ENCODE results near the gene CACNA1B. TPM values are rescaled to one million over a fixed set of nuclear protein-coding genes. Genes with fewer than 3 reads are reported as not detected.

Gene CACNA1B
- total RNA-seq, 2 donors from 2014 or later = 3.6 to 7.9 TPM

DNA sequence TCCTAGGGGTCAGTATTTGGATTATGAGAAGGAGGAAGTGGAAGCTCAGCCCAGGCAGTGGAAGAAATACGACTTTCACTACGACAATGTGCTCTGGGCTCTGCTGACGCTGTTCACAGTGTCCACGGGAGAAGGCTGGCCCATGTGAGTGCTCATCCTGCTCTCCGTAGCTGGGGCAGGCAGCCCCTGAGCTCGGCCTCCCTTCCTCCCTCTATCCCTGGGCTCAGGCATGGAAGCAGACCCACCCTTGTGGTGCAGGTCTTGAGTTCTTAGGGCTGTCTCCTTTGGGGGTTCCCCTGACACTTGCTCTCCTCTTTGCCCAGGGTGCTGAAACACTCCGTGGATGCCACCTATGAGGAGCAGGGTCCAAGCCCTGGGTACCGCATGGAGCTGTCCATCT, 180.1 kb downstream of the CACNA1B start:
- no peaks in the 10 kb centered on the region for H3K4me1 Mint-ChIP-seq
- Histone ChIP-seq H3K27me3 (ENCODE audit: control insufficient read depth, insufficient read depth, low read length, poor library complexity, severe bottlenecking) (no peaks in the 10 kb centered on the region), H3K36me3 (ENCODE audit: control insufficient read depth, insufficient read depth, low read length) (no peaks in the 10 kb centered on the region), H3K9me3 (ENCODE audit: control insufficient read depth, low read length) (peaks cover 31% of the 10 kb centered on the region), H3K4me1 (ENCODE audit: control insufficient read depth, insufficient read depth, low read length) (no peaks in the 10 kb centered on the region), H3K27ac (ENCODE audit: low read depth, low read length) (no peak overlapping the region), H3K4me3 (ENCODE audit: low read length) (no peak overlapping the region), H3K9ac (ENCODE audit: extremely low read depth, low read length, poor library complexity, severe bottlenecking) (no peak overlapping the region)
- no peaks in the 10 kb centered on the region for H3K9me3 Mint-ChIP-seq
- no peak overlapping the region for H3K27ac Mint-ChIP-seq
- DNase-seq = peak; percentile 15
- H3K27me3 Mint-ChIP-seq (ENCODE audit: insufficient read depth) = no peaks in the 10 kb centered on the region
- no peak overlapping the region for H3K4me3 Mint-ChIP-seq
- 78 to 85% methylated on average over 4 to 8 of the region's 8 CpGs for WGBS, 2 experiments (ENCODE audit: insufficient coverage in 1 of 2, insufficient read length in 1 of 2)
- TF ChIP-seq, protein P1, sequence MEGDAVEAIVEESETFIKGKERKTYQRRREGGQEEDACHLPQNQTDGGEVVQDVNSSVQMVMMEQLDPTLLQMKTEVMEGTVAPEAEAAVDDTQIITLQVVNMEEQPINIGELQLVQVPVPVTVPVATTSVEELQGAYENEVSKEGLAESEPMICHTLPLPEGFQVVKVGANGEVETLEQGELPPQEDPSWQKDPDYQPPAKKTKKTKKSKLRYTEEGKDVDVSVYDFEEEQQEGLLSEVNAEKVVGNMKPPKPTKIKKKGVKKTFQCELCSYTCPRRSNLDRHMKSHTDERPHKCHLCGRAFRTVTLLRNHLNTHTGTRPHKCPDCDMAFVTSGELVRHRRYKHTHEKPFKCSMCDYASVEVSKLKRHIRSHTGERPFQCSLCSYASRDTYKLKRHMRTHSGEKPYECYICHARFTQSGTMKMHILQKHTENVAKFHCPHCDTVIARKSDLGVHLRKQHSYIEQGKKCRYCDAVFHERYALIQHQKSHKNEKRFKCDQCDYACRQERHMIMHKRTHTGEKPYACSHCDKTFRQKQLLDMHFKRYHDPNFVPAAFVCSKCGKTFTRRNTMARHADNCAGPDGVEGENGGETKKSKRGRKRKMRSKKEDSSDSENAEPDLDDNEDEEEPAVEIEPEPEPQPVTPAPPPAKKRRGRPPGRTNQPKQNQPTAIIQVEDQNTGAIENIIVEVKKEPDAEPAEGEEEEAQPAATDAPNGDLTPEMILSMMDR (conservative IDR thresholded peaks at IDR 0.05) = no peak
- peaks cover 76% of the 10 kb centered on the region for H3K36me3 Mint-ChIP-seq (ENCODE audit: low read depth)

DNA sequence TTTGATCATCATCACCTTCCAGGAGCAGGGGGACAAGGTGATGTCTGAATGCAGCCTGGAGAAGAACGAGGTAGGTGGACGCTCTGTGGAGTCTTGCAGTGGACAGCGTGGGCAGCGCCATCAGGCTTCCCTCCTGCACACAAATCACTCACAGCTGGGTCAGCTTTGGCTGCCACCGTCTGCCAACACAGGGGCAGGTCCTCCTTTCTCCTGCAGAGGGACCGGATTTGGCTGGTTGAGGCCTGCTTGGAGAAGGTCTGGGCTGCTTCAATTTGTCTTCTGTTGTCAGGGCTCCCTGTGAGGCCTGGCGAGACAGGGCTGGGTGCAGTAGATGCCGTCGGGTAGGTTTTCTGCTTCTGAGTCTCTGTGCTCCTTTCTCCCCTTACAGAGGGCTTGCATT, 180.6 kb downstream of the CACNA1B start:
- Histone ChIP-seq H3K4me3 (ENCODE audit: low read length) (no peak overlapping the region), H3K9me3 (ENCODE audit: control insufficient read depth, low read length) (peaks cover 31% of the 10 kb centered on the region), H3K27me3 (ENCODE audit: control insufficient read depth, insufficient read depth, low read length, poor library complexity, severe bottlenecking) (no peaks in the 10 kb centered on the region), H3K9ac (ENCODE audit: extremely low read depth, low read length, poor library complexity, severe bottlenecking) (no peak overlapping the region), H3K4me1 (ENCODE audit: control insufficient read depth, insufficient read depth, low read length) (no peaks in the 10 kb centered on the region), H3K27ac (ENCODE audit: low read depth, low read length) (no peak overlapping the region), H3K36me3 (ENCODE audit: control insufficient read depth, insufficient read depth, low read length) (no peaks in the 10 kb centered on the region)
- Mint-ChIP-seq H3K4me1 (no peaks in the 10 kb centered on the region), H3K36me3 (ENCODE audit: low read depth) (peaks cover 77% of the 10 kb centered on the region), H3K27ac (no peak overlapping the region), H3K9me3 (no peaks in the 10 kb centered on the region), H3K27me3 (ENCODE audit: insufficient read depth) (no peaks in the 10 kb centered on the region), H3K4me3 (no peak overlapping the region)
- TF ChIP-seq, protein P1 (conservative IDR thresholded peaks at IDR 0.05) = no peak
- 87 to 94% methylated on average over 4 to 9 of the region's 9 CpGs for WGBS, 2 experiments (ENCODE audit: insufficient coverage in 1 of 2, insufficient read length in 1 of 2)
- DNase-seq = peak; percentile 11

DNA sequence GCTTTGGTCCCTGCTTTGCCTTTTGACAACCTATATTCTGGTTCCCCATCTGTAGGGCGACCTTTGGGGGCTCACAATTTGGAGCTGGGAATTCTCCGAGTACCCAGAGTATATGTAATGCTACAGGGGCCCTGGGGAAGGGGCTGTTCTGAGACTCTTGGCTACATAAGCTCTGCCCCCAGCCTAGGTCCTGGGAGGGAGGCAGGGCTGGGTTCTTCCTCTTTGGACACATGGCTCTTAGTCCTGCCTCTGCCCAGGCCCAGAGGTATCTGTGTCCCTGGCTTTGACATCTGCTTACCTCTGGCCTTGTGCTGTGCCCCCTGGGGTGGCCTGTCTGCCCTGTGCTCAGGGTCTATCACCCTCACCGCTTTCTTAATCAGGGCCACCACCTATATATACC, 181.6 kb downstream of the CACNA1B start:
- Mint-ChIP-seq H3K27me3 (ENCODE audit: insufficient read depth) (no peaks in the 10 kb centered on the region), H3K36me3 (ENCODE audit: low read depth) (peaks cover 69% of the 10 kb centered on the region), H3K27ac (no peak overlapping the region), H3K4me1 (no peaks in the 10 kb centered on the region), H3K9me3 (no peaks in the 10 kb centered on the region), H3K4me3 (no peak overlapping the region)
- Histone ChIP-seq H3K9me3 (ENCODE audit: control insufficient read depth, low read length) (peaks cover 31% of the 10 kb centered on the region), H3K9ac (ENCODE audit: extremely low read depth, low read length, poor library complexity, severe bottlenecking) (no peak overlapping the region), H3K27ac (ENCODE audit: low read depth, low read length) (no peak overlapping the region), H3K27me3 (ENCODE audit: control insufficient read depth, insufficient read depth, low read length, poor library complexity, severe bottlenecking) (no peaks in the 10 kb centered on the region), H3K4me1 (ENCODE audit: control insufficient read depth, insufficient read depth, low read length) (no peaks in the 10 kb centered on the region), H3K36me3 (ENCODE audit: control insufficient read depth, insufficient read depth, low read length) (no peaks in the 10 kb centered on the region), H3K4me3 (ENCODE audit: low read length) (no peak overlapping the region)
- no peak for DNase-seq
- WGBS, 2 experiments (ENCODE audit: insufficient coverage in 1 of 2, insufficient read length in 1 of 2) = 67 to 69% methylated on average over 3 of the region's 3 CpGs
- TF ChIP-seq, protein P1 (conservative IDR thresholded peaks at IDR 0.05) = no peak

Measured in endodermal cell (in vitro differentiated cells).